AG09319 (cell line): ENCODE data around the gene TRHDE.

ENCODE experiments used
- DNase-seq: peaks from one replicate; pipeline ENCODE4 v3.0.0-alpha.2; 2010; ENCODE audit warnings: low read depth; ENCODE audit errors: extremely low read depth
- CTCF ChIP-seq: IDR thresholded peaks from 2 replicates; pipeline ENCODE4 v1.5.1; 2011; ENCODE audit warnings: low read depth, mild to moderate bottlenecking, inconsistent platforms, low read length, moderate library complexity

TRHDE gene, protein sequence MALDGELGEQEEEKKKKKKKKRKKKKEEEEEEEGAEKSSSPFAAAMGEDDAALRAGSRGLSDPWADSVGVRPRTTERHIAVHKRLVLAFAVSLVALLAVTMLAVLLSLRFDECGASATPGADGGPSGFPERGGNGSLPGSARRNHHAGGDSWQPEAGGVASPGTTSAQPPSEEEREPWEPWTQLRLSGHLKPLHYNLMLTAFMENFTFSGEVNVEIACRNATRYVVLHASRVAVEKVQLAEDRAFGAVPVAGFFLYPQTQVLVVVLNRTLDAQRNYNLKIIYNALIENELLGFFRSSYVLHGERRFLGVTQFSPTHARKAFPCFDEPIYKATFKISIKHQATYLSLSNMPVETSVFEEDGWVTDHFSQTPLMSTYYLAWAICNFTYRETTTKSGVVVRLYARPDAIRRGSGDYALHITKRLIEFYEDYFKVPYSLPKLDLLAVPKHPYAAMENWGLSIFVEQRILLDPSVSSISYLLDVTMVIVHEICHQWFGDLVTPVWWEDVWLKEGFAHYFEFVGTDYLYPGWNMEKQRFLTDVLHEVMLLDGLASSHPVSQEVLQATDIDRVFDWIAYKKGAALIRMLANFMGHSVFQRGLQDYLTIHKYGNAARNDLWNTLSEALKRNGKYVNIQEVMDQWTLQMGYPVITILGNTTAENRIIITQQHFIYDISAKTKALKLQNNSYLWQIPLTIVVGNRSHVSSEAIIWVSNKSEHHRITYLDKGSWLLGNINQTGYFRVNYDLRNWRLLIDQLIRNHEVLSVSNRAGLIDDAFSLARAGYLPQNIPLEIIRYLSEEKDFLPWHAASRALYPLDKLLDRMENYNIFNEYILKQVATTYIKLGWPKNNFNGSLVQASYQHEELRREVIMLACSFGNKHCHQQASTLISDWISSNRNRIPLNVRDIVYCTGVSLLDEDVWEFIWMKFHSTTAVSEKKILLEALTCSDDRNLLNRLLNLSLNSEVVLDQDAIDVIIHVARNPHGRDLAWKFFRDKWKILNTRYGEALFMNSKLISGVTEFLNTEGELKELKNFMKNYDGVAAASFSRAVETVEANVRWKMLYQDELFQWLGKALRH

GRCh38 chr12:72272091-72272661 lies at the start of gene TRHDE:
TRHDE (plus strand) TSS chr12:72272370; CDS start chr12:72272644, 274 bp downstream.
- DNase-seq = no peak
- no peak for TF ChIP-seq CTCF

DNA sequence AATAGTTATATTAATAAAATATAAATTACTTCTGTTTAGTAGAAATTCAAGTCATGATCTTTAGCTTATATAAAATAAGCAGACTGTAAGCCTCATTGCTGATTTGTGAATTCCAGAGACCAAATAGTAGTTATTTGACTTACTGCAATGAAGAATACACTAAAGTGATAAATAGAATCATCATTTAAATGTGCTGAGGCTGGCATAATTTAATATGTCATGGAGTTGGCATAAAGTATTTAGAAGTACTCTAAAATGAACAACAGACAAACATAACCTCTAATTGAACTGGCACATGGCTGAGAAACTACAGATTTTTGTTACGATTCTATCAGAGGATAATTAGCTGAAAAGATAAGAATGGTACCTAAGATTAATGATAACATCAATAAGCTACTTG lies 45.7 kb upstream of the TRHDE start:
- DNase-seq = no peak
- TF ChIP-seq CTCF = no peak

DNA sequence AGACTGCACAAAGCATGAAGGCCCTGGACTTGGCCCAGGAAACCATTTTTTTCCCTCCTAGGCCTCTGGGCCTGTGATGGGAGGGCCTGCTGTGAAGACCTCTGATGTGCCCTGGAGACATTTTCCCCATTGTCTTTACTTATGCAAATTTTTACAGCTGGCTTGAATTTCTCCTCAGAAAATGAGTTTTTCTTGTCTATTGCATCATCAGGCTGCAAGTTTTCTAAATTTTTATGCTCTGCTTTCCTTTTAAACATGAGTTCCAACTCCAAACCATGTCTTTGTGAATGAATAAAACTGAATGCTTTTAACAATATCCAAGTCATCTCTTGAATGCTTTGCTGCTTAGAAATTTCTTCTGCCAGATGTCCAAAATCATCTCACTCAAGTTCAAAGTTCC lies 43.7 kb upstream of the TRHDE start:
- TF ChIP-seq CTCF = no peak
- DNase-seq = no peak

DNA sequence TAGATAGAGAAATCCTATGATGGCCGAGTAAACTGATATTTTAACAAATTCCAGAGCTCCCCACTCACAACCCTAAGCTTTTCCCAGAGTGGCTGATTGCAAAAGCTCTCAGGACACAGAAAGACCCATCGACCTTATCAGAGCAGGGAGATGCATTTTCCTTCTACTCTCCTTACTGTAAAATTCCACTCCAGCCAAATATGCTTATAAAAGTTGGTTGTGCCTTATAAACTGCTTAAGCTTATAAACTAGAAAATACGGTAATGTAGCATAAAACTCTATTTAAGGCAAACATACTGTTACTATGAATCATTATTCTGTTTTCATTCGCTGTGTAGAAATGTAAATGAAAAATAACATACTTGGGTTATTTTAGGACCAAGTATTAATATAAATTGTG lies 41.6 kb upstream of the TRHDE start:
- no peak for TF ChIP-seq CTCF
- no peak for DNase-seq

DNA sequence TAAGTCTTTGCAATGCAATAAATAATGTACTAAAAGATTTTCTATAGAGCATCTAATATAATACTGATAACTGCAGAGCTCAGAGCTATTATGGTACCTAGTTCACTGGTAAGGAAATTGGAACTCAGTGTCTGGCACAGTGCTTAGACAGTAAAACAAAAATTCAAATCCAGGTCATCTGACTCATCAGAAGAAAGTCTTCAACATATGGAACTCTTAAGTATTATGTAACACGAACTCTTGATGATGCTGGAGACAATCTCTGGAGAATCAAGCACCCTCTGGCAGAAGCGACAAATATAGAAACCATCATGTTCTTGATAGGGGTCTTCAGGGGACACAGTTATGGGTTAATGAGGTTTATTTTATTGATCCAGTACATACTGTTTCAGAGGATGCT lies 37.3 kb upstream of the TRHDE start:
- TF ChIP-seq CTCF = no peak
- no peak for DNase-seq

DNA sequence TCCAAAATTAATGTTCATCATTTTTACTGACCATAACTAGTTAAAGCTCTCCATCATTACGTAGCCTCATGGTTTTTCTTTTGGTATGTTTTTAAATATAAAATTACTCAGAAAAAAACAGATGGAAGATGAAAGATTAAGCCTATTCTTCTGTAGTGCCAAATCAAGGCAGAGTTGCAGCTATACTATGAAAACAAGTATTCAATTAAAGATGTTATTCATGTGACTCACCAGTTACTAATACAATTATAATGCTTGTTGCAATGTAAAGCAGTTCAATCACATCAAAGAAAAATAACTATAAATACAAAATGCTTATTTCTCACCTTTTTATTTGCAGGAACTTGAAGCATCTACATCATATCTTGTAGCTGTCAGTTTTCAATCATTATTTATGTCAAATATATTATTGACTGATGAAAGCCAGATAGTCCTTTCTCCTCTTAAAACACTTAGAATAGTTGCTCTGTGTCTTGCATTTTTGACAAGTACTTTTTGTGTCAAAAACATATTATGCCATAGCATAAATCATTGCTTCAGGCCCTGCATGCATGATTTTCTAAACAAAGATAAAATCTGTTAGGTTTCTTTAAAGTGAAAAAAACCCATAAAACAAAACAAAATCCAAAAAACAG lies 36.0 kb upstream of the TRHDE start:
- DNase-seq = no peak
- no peak for TF ChIP-seq CTCF
